ENCODE results near the gene DAAM2.

DAAM2 gene

GRCh38 chr6:39841923-39842322 lies 49.7 kb downstream of the DAAM2 start:
- TF ChIP-seq CTCF (IDR thresholded peaks at IDR 0.05; ENCODE audit: low read depth, low read length, missing control alignments): no peak
- no peak overlapping the region for H3K4me3 ChIP-seq (ENCODE audit: low read depth, low read length)
- no peak for DNase-seq (ENCODE audit: low read depth)

- no peak overlapping the region for H3K4me3 ChIP-seq (ENCODE audit: low read depth, low read length)
- no peak for TF ChIP-seq CTCF (IDR thresholded peaks at IDR 0.05; ENCODE audit: low read depth, low read length, missing control alignments)
- no peak for DNase-seq (ENCODE audit: low read depth)
Observed at GRCh38 chr6:39843305-39844020, 51.3 kb downstream of the DAAM2 start.

GRCh38 chr6:39844866-39845265 lies 52.7 kb downstream of the DAAM2 start:
- DNase-seq (ENCODE audit: low read depth): no peak
- no peak overlapping the region for H3K4me3 ChIP-seq (ENCODE audit: low read depth, low read length)
- no peak for TF ChIP-seq CTCF (IDR thresholded peaks at IDR 0.05; ENCODE audit: low read depth, low read length, missing control alignments)

GRCh38 chr6:39847221-39847620 lies 55.0 kb downstream of the DAAM2 start:
- H3K4me3 ChIP-seq (ENCODE audit: low read depth, low read length): no peak overlapping the region
- TF ChIP-seq CTCF (IDR thresholded peaks at IDR 0.05; ENCODE audit: low read depth, low read length, missing control alignments): no peak
- DNase-seq (ENCODE audit: low read depth): no peak

GRCh38 chr6:39848171-39848570 lies 56.0 kb downstream of the DAAM2 start:
- DNase-seq (ENCODE audit: low read depth): no peak
- H3K4me3 ChIP-seq (ENCODE audit: low read depth, low read length): no peak overlapping the region
- no peak for TF ChIP-seq CTCF (IDR thresholded peaks at IDR 0.05; ENCODE audit: low read depth, low read length, missing control alignments)

- no peak overlapping the region for H3K4me3 ChIP-seq (ENCODE audit: low read depth, low read length)
- TF ChIP-seq CTCF (IDR thresholded peaks at IDR 0.05; ENCODE audit: low read depth, low read length, missing control alignments): no peak
- DNase-seq (ENCODE audit: low read depth): no peak
Observed at GRCh38 chr6:39849228-39849627, 57.1 kb downstream of the DAAM2 start.

GRCh38 chr6:39849764-39850163 lies 57.6 kb downstream of the DAAM2 start:
- no peak for TF ChIP-seq CTCF (IDR thresholded peaks at IDR 0.05; ENCODE audit: low read depth, low read length, missing control alignments)
- no peak for DNase-seq (ENCODE audit: low read depth)
- no peak overlapping the region for H3K4me3 ChIP-seq (ENCODE audit: low read depth, low read length)

Data from GM12864 (cell line).